HepG2 (cell line): Measurements from ENCODE around the gene MYO15A. TPM values are rescaled to one million over a fixed set of nuclear protein-coding genes. Genes with fewer than 3 reads are reported as not detected.

Source experiments
- ATAC-seq: fragments of 200-7000 bp; cut with Tn5 transposase; 3 replicates; pipeline ENCODE4 v1.9.1; 2020; ENCODE audit warnings: mild to moderate bottlenecking, moderate library complexity
- BruUV-seq: library from RNA; stranded (reverse); fragments of 400-500 nt; replicated peaks from 2 replicates; lab custom pipeline; 2021; lab: Mats Ljungman, UMichigan
- CTCF ChIA-PET: fragments of 300-600 bp; formaldehyde crosslinking; extraction: SDS; loops from one replicate; lab custom pipeline; 2021; ENCODE audit warnings: low total read pairs, inconsistent platforms, low intra/inter-chr PET ratio; lab: Yijun Ruan, JAX
- POLR2A ChIA-PET: fragments of 350-600 bp; sonication (Branson Sonifier 250); formaldehyde crosslinking; loops from one replicate; lab custom pipeline; 2020; ENCODE audit warnings: antibody characterized with exemption, inconsistent platforms; lab: Yijun Ruan, JAX
- DNase-seq: peaks from one replicate; pipeline ENCODE4 v3.0.0-alpha.2; 2015; ENCODE audit warnings: low spot score
- FAIRE-seq: peaks from 3 replicates; lab custom pipeline; 2011; peaks lifted over from hg19 to GRCh38; lab: Jason Lieb, UNC
- H2AFZ ChIP-seq: one replicate; pipeline ENCODE4 v1.6.1; 2011; ENCODE audit warnings: low read length, inconsistent platforms
- H3K27ac ChIP-seq: fragments of 300-600 bp; 3 replicates; pipeline ENCODE4 v1.8.0; 2011; ENCODE audit warnings: mixed run types, mild to moderate bottlenecking, mixed read lengths, low read length, inconsistent platforms; ENCODE audit not compliant: insufficient read depth; ENCODE audit errors: extremely low read length
- H3K27me3 ChIP-seq, 2 experiments: fragments of 200-600 bp in 1 of 2; 2 replicates in 1 of 2; 3 replicates in 1 of 2; pipeline versions ENCODE4 v1.6.0 to v1.8.0; 2011; ENCODE audit warnings: low read length in 2 of 2, mild to moderate bottlenecking in 2 of 2, moderate library complexity in 2 of 2, inconsistent platforms in 1 of 2; ENCODE audit not compliant: insufficient read depth in 2 of 2, control insufficient read depth in 1 of 2
- H3K36me3 ChIP-seq, 2 experiments: fragments of 200-600 bp in 1 of 2; replicated peaks in 1 of 2; 2 replicates in 1 of 2; 3 replicates in 1 of 2; pipeline versions ENCODE4 v1.5.1 to v1.8.0; 2011; ENCODE audit warnings: low read length in 2 of 2, inconsistent platforms in 1 of 2; ENCODE audit not compliant: insufficient read depth in 2 of 2, control insufficient read depth in 1 of 2
- H3K4me1 ChIP-seq: 2 replicates; pipeline ENCODE4 v1.5.1; 2012; ENCODE audit warnings: low read length, inconsistent platforms; ENCODE audit not compliant: insufficient read depth
- H3K4me2 ChIP-seq: 2 replicates; pipeline ENCODE4 v1.6.0; 2011; ENCODE audit warnings: low read depth, low read length, inconsistent platforms
- H3K4me3 ChIP-seq, 3 experiments: fragments of 200-600 bp in 1 of 3; sonication (generic), shearing (Covaris generic) in 1 of 3; replicated peaks in 1 of 3; 2 replicates each; pipeline ENCODE4 v1.5.1; 2011 to 2016; ENCODE audit warnings: low read length in 3 of 3, inconsistent platforms in 2 of 3, low read depth in 2 of 3, mild to moderate bottlenecking in 2 of 3, control low read depth in 1 of 3, mixed read lengths in 1 of 3; ENCODE audit not compliant: insufficient read depth in 1 of 3
- H3K79me2 ChIP-seq: one replicate; pipeline ENCODE4 v1.6.1; 2011; ENCODE audit warnings: low read length, inconsistent platforms; ENCODE audit not compliant: insufficient read depth
- H3K9ac ChIP-seq: 2 replicates; pipeline ENCODE4 v1.6.0; 2011; ENCODE audit warnings: mild to moderate bottlenecking, low read depth, low read length, inconsistent platforms; ENCODE audit not compliant: insufficient read depth
- H3K9me3 ChIP-seq: 2 replicates; pipeline ENCODE4 v1.5.1; 2012; ENCODE audit warnings: mild to moderate bottlenecking, low read length
- H4K20me1 ChIP-seq: 2 replicates; pipeline ENCODE4 v1.6.0; 2011; ENCODE audit warnings: inconsistent platforms, mild to moderate bottlenecking, low read length, moderate library complexity; ENCODE audit not compliant: insufficient read depth
- BRCA1 ChIP-seq: sonication (generic); formaldehyde crosslinking; IDR thresholded peaks from 2 replicates; pipeline ENCODE4 v1.4.0; 2020; ENCODE audit warnings: missing genetic modification reagents
- ERF ChIP-seq: IDR thresholded peaks from 2 replicates; pipeline ENCODE4 v1.6.1; 2018; ENCODE audit warnings: missing biosample characterization, missing genetic modification reagents
- ISL2 ChIP-seq: sonication (generic); formaldehyde crosslinking; IDR thresholded peaks from 2 replicates; pipeline ENCODE4 v1.5.0; 2020; ENCODE audit warnings: missing genetic modification reagents
- MATR3 ChIP-seq: sonication (generic); formaldehyde crosslinking; IDR thresholded peaks from 2 replicates; pipeline ENCODE4 v1.4.0; 2020; ENCODE audit warnings: missing genetic modification reagents
- PHF8 ChIP-seq: sonication (generic); formaldehyde crosslinking; IDR thresholded peaks from 2 replicates; pipeline ENCODE4 v1.5.0; 2020; ENCODE audit warnings: missing genetic modification reagents
- PPARG ChIP-seq: conservative IDR thresholded peaks from 2 replicates; pipeline ENCODE4 v1.6.1; 2016; ENCODE audit warnings: missing biosample characterization, missing genetic modification reagents
- PRPF4 ChIP-seq: fragments of 200-400 bp; formaldehyde crosslinking; IDR thresholded peaks from 2 replicates; pipeline ENCODE4 v1.6.1; 2016; ENCODE audit warnings: low read length, low read depth; ENCODE audit not compliant: poor library complexity, severe bottlenecking
- SIX1 ChIP-seq: sonication (generic); formaldehyde crosslinking; IDR thresholded peaks from 2 replicates; pipeline ENCODE4 v1.4.0; 2020; ENCODE audit warnings: missing genetic modification reagents, borderline replicate concordance
- SYNCRIP ChIP-seq: fragments of 200-400 bp; formaldehyde crosslinking; IDR thresholded peaks from 2 replicates; pipeline ENCODE4 v1.6.1; 2018; ENCODE audit warnings: mild to moderate bottlenecking, low read depth, low read length; ENCODE audit not compliant: insufficient read depth
- ZBTB8A ChIP-seq: sonication (generic); formaldehyde crosslinking; IDR thresholded peaks from 2 replicates; pipeline ENCODE4 v1.4.0; 2020; ENCODE audit warnings: mild to moderate bottlenecking, low read depth, missing genetic modification reagents, borderline replicate concordance
- ZNF30 ChIP-seq: sonication (generic); formaldehyde crosslinking; IDR thresholded peaks from 2 replicates; pipeline ENCODE4 v1.5.0; 2020; ENCODE audit warnings: mild to moderate bottlenecking, missing genetic modification reagents
- ZNF737 ChIP-seq: sonication (generic); formaldehyde crosslinking; IDR thresholded peaks from 2 replicates; pipeline ENCODE4 v1.5.0; 2020; ENCODE audit warnings: missing genetic modification reagents, mild to moderate bottlenecking, borderline replicate concordance
- WGBS: methylation state at CpG from one replicate; pipeline ENCODE4 v1.1.6; 2017; ENCODE audit warnings: low lambda C conversion rate; 5-methylcytosine and 5-hydroxymethylcytosine counted together
- in situ Hi-C: cut with HindIII; loops from 2 replicates; pipeline ENCODE4 v1.10.0; 2017; ENCODE audit warnings: low pct_unique_long_range_greater_than_20kb; ENCODE audit not compliant: extremely low pct_ligation_motif_present
- intact Hi-C: fragments of 100-400 bp; cut with micrococcal nuclease; formaldehyde crosslinking; loops from one replicate; pipeline ENCODE4 v1.10.0; 2022; ENCODE audit not compliant: unreplicated experiment
- polyA plus RNA-seq, 8 experiments: library from polyadenylated mRNA; depleted of rRNA in 3 of 8; stranded (reverse) in 7 of 8; unstranded in 1 of 8; fragments of >200 nt; fragmentation: Illumina TruSeq in 4 of 8; extraction: Trizol in 4 of 8; gene quantifications; 2 replicates each; pipeline versions ENCODE4 v1.2.1 to v1.2.3, GENCODE V29; 2011 to 2016; ENCODE audit warnings: low read depth in 4 of 8, missing spikeins in 1 of 8, mixed read lengths in 1 of 8; ENCODE audit not compliant: insufficient read depth in 1 of 8
- total RNA-seq, 5 experiments: library from RNA; depleted of rRNA; stranded (reverse); fragments of >200 nt; fragmentation: Illumina TruSeq; extraction: Trizol; gene quantifications; 2 replicates each; pipeline ENCODE4 v1.2.3, GENCODE V29; 2016; ENCODE audit warnings: low read depth in 1 of 5
- TF ChIP-seq, protein P1 (sequence below): sonication (generic); formaldehyde crosslinking; IDR thresholded peaks from 2 replicates; pipeline ENCODE4 v1.5.1; 2020; ENCODE audit warnings: mild to moderate bottlenecking, moderate library complexity, missing genetic modification reagents
- TF ChIP-seq, protein P2 (sequence below): conservative IDR thresholded peaks from 2 replicates; pipeline ENCODE4 v1.6.1; 2018; ENCODE audit warnings: missing genetic modification reagents
- TF ChIP-seq, protein P3 (sequence below): sonication (generic); formaldehyde crosslinking; IDR thresholded peaks from 2 replicates; pipeline ENCODE4 v1.5.1; 2020; ENCODE audit warnings: mild to moderate bottlenecking, missing genetic modification reagents, moderate library complexity
- TF ChIP-seq, protein P4 (sequence below): sonication (generic); formaldehyde crosslinking; IDR thresholded peaks from 2 replicates; pipeline ENCODE4 v1.4.0; 2020; ENCODE audit warnings: mild to moderate bottlenecking, missing genetic modification reagents, borderline replicate concordance
- TF ChIP-seq, protein P5 (sequence below): IDR thresholded peaks from 2 replicates; pipeline ENCODE4 v1.6.1; 2016; ENCODE audit warnings: mild to moderate bottlenecking

The MYO15A gene
- total and polyA plus RNA-seq, 2 of the 13 experiments (the other 11 are each of a cell fraction or from before 2014, with no cell fraction given), result 0.07 to 0.20 TPM

DNA sequence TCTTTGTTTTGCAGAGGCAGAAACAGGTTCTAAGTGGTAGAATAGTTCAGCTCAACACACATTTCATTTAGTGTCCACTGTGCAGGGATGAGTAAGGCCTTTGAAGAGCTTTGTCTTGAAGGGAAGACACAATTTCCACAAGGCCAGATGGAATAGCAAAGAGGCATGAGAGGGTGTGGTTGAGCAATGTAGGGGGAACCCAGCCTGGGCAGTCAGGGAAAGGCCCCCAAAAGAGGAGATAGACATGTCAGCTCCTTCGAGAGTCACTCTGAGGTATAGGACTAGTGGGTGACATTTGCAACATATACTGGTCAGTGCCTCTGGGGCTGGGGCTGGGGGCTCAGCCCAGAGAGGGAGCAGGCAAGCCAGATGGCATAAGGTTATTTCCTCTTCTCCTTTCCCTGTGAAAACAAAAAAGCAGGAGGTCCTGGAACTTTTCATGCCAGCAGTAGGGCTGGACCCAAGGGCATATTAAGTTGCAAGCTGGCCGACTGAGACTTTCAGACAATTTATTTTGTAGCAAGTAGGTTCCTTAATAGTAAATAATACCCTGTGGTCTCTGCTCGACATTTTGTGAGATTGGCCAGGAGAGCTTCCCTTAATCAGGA, 82.2 kb downstream of the MYO15A start:
- no peaks in the 10 kb centered on the region for H3K27me3 ChIP-seq
- intact Hi-C loops, result no loop called here
- H4K20me1 ChIP-seq, result peaks cover 67% of the 10 kb centered on the region
- H3K27ac ChIP-seq, result peak overlapping the region; percentile 67
- H3K4me3 ChIP-seq, result peak overlapping the region; percentile 3 to 49 (median 14); a peak in 4 of 6 replicates
- DNase-seq (no peak), FAIRE-seq (peak; percentile 75), ATAC-seq (peak; percentile 60)
- 30% methylated on average over 3 of the region's 3 CpGs for WGBS
- peaks cover 17 to 53% of the 10 kb centered on the region in 2 experiments for H3K36me3 ChIP-seq
- H3K79me2 ChIP-seq, result peaks cover 90% of the 10 kb centered on the region
- in situ Hi-C loops, result no loop called here
- peak overlapping the region; percentile 71 for H3K4me2 ChIP-seq
- H3K9me3 ChIP-seq, result no peaks in the 10 kb centered on the region
- peak overlapping the region; percentile 18 for H3K9ac ChIP-seq
- CTCF ChIA-PET, result no interaction called here
- no peak overlapping the region for H2AFZ ChIP-seq
- POLR2A ChIA-PET, result interaction anchor here (0.7 to 2.1 kb wide), 8 partner anchors 7 to 124 kb away, joined by 3 to 13 read pairs (median 4); partner anchors contain the start of genes ALKBH5, FLII and TOP3A
- peaks cover 69% of the 10 kb centered on the region for H3K4me1 ChIP-seq
- no TSS peak for BruUV-seq
- TF ChIP-seq, protein P1, sequence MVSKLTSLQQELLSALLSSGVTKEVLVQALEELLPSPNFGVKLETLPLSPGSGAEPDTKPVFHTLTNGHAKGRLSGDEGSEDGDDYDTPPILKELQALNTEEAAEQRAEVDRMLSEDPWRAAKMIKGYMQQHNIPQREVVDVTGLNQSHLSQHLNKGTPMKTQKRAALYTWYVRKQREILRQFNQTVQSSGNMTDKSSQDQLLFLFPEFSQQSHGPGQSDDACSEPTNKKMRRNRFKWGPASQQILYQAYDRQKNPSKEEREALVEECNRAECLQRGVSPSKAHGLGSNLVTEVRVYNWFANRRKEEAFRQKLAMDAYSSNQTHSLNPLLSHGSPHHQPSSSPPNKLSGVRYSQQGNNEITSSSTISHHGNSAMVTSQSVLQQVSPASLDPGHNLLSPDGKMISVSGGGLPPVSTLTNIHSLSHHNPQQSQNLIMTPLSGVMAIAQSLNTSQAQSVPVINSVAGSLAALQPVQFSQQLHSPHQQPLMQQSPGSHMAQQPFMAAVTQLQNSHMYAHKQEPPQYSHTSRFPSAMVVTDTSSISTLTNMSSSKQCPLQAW (CRISPR knock-in tag), result no peak
- TF ChIP-seq, protein P2, sequence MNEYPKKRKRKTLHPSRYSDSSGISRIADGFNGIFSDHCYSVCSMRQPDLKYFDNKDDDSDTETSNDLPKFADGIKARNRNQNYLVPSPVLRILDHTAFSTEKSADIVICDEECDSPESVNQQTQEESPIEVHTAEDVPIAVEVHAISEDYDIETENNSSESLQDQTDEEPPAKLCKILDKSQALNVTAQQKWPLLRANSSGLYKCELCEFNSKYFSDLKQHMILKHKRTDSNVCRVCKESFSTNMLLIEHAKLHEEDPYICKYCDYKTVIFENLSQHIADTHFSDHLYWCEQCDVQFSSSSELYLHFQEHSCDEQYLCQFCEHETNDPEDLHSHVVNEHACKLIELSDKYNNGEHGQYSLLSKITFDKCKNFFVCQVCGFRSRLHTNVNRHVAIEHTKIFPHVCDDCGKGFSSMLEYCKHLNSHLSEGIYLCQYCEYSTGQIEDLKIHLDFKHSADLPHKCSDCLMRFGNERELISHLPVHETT (CRISPR knock-in tag), result no peak
- TF ChIP-seq PHF8 (no peak), ZNF30 (CRISPR knock-in tag) (no peak), ERF (peak; percentile 58; the same call in 1 of the 2 replicates), ZBTB8A (no peak), SYNCRIP (no peak), SIX1 (CRISPR knock-in tag) (no peak), MATR3 (CRISPR knock-in tag) (no peak), PRPF4 (no peak), BRCA1 (CRISPR knock-in tag) (0 out of 2 replicates have a peak, but pooled peaks have one; percentile 26), ZNF737 (CRISPR knock-in tag) (no peak), PPARG (CRISPR knock-in tag) (no peak), ISL2 (CRISPR knock-in tag) (no peak)
- TF ChIP-seq, protein P3, sequence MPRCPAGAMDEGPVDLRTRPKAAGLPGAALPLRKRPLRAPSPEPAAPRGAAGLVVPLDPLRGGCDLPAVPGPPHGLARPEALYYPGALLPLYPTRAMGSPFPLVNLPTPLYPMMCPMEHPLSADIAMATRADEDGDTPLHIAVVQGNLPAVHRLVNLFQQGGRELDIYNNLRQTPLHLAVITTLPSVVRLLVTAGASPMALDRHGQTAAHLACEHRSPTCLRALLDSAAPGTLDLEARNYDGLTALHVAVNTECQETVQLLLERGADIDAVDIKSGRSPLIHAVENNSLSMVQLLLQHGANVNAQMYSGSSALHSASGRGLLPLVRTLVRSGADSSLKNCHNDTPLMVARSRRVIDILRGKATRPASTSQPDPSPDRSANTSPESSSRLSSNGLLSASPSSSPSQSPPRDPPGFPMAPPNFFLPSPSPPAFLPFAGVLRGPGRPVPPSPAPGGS (CRISPR knock-in tag), result no peak
- TF ChIP-seq, protein P4, sequence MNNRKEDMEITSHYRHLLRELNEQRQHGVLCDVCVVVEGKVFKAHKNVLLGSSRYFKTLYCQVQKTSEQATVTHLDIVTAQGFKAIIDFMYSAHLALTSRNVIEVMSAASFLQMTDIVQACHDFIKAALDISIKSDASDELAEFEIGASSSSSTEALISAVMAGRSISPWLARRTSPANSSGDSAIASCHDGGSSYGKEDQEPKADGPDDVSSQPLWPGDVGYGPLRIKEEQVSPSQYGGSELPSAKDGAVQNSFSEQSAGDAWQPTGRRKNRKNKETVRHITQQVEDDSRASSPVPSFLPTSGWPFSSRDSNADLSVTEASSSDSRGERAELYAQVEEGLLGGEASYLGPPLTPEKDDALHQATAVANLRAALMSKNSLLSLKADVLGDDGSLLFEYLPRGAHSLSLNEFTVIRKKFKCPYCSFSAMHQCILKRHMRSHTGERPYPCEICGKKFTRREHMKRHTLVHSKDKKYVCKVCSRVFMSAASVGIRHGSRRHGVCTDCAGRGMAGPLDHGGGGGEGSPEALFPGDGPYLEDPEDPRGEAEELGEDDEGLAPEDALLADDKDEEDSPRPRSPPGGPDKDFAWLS (CRISPR knock-in tag), result no peak
- TF ChIP-seq, protein P5, sequence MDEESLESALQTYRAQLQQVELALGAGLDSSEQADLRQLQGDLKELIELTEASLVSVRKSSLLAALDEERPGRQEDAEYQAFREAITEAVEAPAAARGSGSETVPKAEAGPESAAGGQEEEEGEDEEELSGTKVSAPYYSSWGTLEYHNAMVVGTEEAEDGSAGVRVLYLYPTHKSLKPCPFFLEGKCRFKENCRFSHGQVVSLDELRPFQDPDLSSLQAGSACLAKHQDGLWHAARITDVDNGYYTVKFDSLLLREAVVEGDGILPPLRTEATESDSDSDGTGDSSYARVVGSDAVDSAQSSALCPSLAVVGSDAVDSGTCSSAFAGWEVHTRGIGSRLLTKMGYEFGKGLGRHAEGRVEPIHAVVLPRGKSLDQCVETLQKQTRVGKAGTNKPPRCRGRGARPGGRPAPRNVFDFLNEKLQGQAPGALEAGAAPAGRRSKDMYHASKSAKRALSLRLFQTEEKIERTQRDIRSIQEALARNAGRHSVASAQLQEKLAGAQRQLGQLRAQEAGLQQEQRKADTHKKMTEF (CRISPR knock-in tag), result peak; percentile 6; the same call in 1 of the 2 replicates
